ENCODE results near the gene FLT4.

Gene FLT4

GRCh38 chr5:180601591-180602480, 47.6 kb downstream of the FLT4 start:
- no peaks in the 10 kb centered on the region for H3K36me3 ChIP-seq
- no peaks in the 10 kb centered on the region for H4K20me1 ChIP-seq
- H3K4me3 ChIP-seq = no peak overlapping the region
- no peak overlapping the region for H3K4me2 ChIP-seq
- H3K27ac ChIP-seq = no peak overlapping the region
- H3K9ac ChIP-seq = no peak overlapping the region
- peaks cover 37% of the 10 kb centered on the region for H3K4me1 ChIP-seq
- H3K9me3 ChIP-seq = no peaks in the 10 kb centered on the region
- H3K27me3 ChIP-seq = no peaks in the 10 kb centered on the region
- no peak for TF ChIP-seq Cebpa-rat (IDR thresholded peaks at IDR 0.05)

GRCh38 chr5:180600554-180601041, 48.8 kb downstream of the FLT4 start:
- Histone ChIP-seq H3K27me3 (no peaks in the 10 kb centered on the region), H3K9me3 (no peaks in the 10 kb centered on the region), H3K4me2 (peak overlapping the region; percentile 42), H3K27ac (peak overlapping the region; percentile 22; the same call in 1 of the 2 replicates), H3K36me3 (no peaks in the 10 kb centered on the region), H3K4me3 (no peak overlapping the region), H4K20me1 (no peaks in the 10 kb centered on the region), H3K9ac (0 out of 2 replicates have a peak overlapping the region, but pooled peaks have one; percentile 16), H3K4me1 (peaks cover 45% of the 10 kb centered on the region)
- TF ChIP-seq Cebpa-rat (IDR thresholded peaks at IDR 0.05) = no peak

- TF ChIP-seq Cebpa-rat (IDR thresholded peaks at IDR 0.05) = no peak
- Histone ChIP-seq H3K27ac (peak overlapping the region; percentile 22; the same call in 1 of the 2 replicates), H3K36me3 (no peaks in the 10 kb centered on the region), H4K20me1 (no peaks in the 10 kb centered on the region), H3K9ac (0 out of 2 replicates have a peak overlapping the region, but pooled peaks have one; percentile 16), H3K27me3 (no peaks in the 10 kb centered on the region), H3K4me2 (peak overlapping the region; percentile 42), H3K9me3 (no peaks in the 10 kb centered on the region), H3K4me1 (peaks cover 45% of the 10 kb centered on the region), H3K4me3 (no peak overlapping the region)
Observed at GRCh38 chr5:180599981-180600553, 49.3 kb downstream of the FLT4 start.

- Histone ChIP-seq H3K27me3 (no peaks in the 10 kb centered on the region), H3K9me3 (no peaks in the 10 kb centered on the region), H3K4me3 (no peak overlapping the region), H4K20me1 (no peaks in the 10 kb centered on the region), H3K4me2 (peak overlapping the region; percentile 42), H3K36me3 (no peaks in the 10 kb centered on the region), H3K9ac (no peak overlapping the region), H3K4me1 (peaks cover 45% of the 10 kb centered on the region), H3K27ac (no peak overlapping the region)
- TF ChIP-seq Cebpa-rat (IDR thresholded peaks at IDR 0.05) = no peak
Observed at GRCh38 chr5:180599590-180599914, 49.8 kb downstream of the FLT4 start.

GRCh38 chr5:180598797-180599589, 50.4 kb downstream of the FLT4 start:
- Histone ChIP-seq H3K27me3 (peaks cover under 1% of the 10 kb centered on the region; the same call in 1 of the 2 replicates), H3K4me3 (no peak overlapping the region), H3K9me3 (no peaks in the 10 kb centered on the region), H3K4me2 (peak overlapping the region; percentile 42), H3K36me3 (no peaks in the 10 kb centered on the region), H4K20me1 (no peaks in the 10 kb centered on the region), H3K27ac (no peak overlapping the region), H3K9ac (no peak overlapping the region), H3K4me1 (peaks cover 45% of the 10 kb centered on the region)
- TF ChIP-seq Cebpa-rat (IDR thresholded peaks at IDR 0.05) = no peak

GRCh38 chr5:180598316-180598701, 51.1 kb downstream of the FLT4 start:
- peaks cover 45% of the 10 kb centered on the region for H3K4me1 ChIP-seq
- no peak for TF ChIP-seq Cebpa-rat (IDR thresholded peaks at IDR 0.05)
- H3K27me3 ChIP-seq = peaks cover 7% of the 10 kb centered on the region; the same call in 1 of the 2 replicates
- H3K4me3 ChIP-seq = no peak overlapping the region
- H4K20me1 ChIP-seq = no peaks in the 10 kb centered on the region
- no peaks in the 10 kb centered on the region for H3K9me3 ChIP-seq
- H3K9ac ChIP-seq = no peak overlapping the region
- peak overlapping the region; percentile 61 for H3K4me2 ChIP-seq
- no peak overlapping the region for H3K27ac ChIP-seq
- H3K36me3 ChIP-seq = no peaks in the 10 kb centered on the region

GRCh38 chr5:180596668-180597231, 52.6 kb downstream of the FLT4 start:
- no peak for TF ChIP-seq Cebpa-rat (IDR thresholded peaks at IDR 0.05)
- Histone ChIP-seq H3K4me2 (peak overlapping the region; percentile 61), H4K20me1 (0 out of 2 replicates have a peak, but pooled peaks cover 5% of the 10 kb centered on the region), H3K36me3 (no peaks in the 10 kb centered on the region), H3K9me3 (no peaks in the 10 kb centered on the region), H3K27me3 (peaks cover 23% of the 10 kb centered on the region), H3K27ac (peak overlapping the region; percentile 49; the same call in 1 of the 2 replicates), H3K4me1 (peaks cover 45% of the 10 kb centered on the region), H3K9ac (no peak overlapping the region), H3K4me3 (no peak overlapping the region)

GRCh38 chr5:180596115-180596667, 53.2 kb downstream of the FLT4 start:
- no peaks in the 10 kb centered on the region for H3K9me3 ChIP-seq

More at GRCh38 chr5:180596115-180596667, 53.2 kb downstream of the FLT4 start:
- Histone ChIP-seq H3K27ac (peak overlapping the region; percentile 49; the same call in 1 of the 2 replicates), H3K9ac (no peak overlapping the region), H3K27me3 (peaks cover 28% of the 10 kb centered on the region), H3K36me3 (no peaks in the 10 kb centered on the region), H3K4me1 (peaks cover 45% of the 10 kb centered on the region), H3K4me3 (no peak overlapping the region), H4K20me1 (peaks cover 11% of the 10 kb centered on the region), H3K4me2 (peak overlapping the region; percentile 61)
- TF ChIP-seq Cebpa-rat (IDR thresholded peaks at IDR 0.05) = no peak

Data from BLaER1 (cell line).